A673 (cell line): ENCODE data around the gene ADM2. TPM values are rescaled to one million over a fixed set of nuclear protein-coding genes. Genes with fewer than 3 reads are reported as not detected.

ENCODE experiments used
- BruUV-seq: library from RNA; stranded (reverse); fragments of 400-500 nt; replicated peaks from 2 replicates; lab custom pipeline; 2021; lab: Mats Ljungman, UMichigan
- CTCF ChIA-PET: fragments of 300-600 bp; sonication (Branson Sonifier 250); formaldehyde crosslinking; loops from one replicate; lab custom pipeline; 2022; ENCODE audit warnings: antibody characterized with exemption; lab: Charles Lee
- POLR2A ChIA-PET: fragments of 300-600 bp; sonication (Branson Sonifier 250); formaldehyde crosslinking; loops from one replicate; lab custom pipeline; 2022; ENCODE audit warnings: antibody characterized with exemption; ENCODE audit not compliant: low non-redundant PET; lab: Charles Lee
- DNase-seq: peaks from one replicate; pipeline ENCODE4 v3.0.0-alpha.2; 2015; ENCODE audit warnings: low spot score
- H3K27ac ChIP-seq: fragments of 200-600 bp; sonication (generic); 2 replicates; pipeline ENCODE4 v1.5.1; 2016; ENCODE audit warnings: mixed run types, low read depth, mild to moderate bottlenecking, mixed read lengths, antibody characterized with exemption, low read length; ENCODE audit not compliant: poor library complexity, severe bottlenecking
- H3K27me3 ChIP-seq: fragments of 200-600 bp; sonication (generic); replicated peaks from 2 replicates; pipeline ENCODE4 v1.6.1; 2017; ENCODE audit warnings: mixed run types, low read depth, mild to moderate bottlenecking, mixed read lengths, antibody characterized with exemption, low read length; ENCODE audit not compliant: insufficient read depth, poor library complexity
- H3K36me3 ChIP-seq: fragments of 200-600 bp; sonication (generic); 2 replicates; pipeline ENCODE4 v1.6.1; 2016; ENCODE audit warnings: mixed run types, mild to moderate bottlenecking, mixed read lengths, antibody characterized with exemption, low read length; ENCODE audit not compliant: insufficient read depth, poor library complexity, severe bottlenecking
- H3K4me1 ChIP-seq: fragments of 200-600 bp; sonication (generic); 2 replicates; pipeline ENCODE4 v1.6.1; 2017; ENCODE audit warnings: mixed run types, mild to moderate bottlenecking, mixed read lengths, antibody characterized with exemption, low read length; ENCODE audit not compliant: insufficient read depth, poor library complexity, severe bottlenecking
- H3K4me3 ChIP-seq: fragments of 200-600 bp; sonication (generic); 2 replicates; pipeline ENCODE4 v1.5.1; 2016; ENCODE audit warnings: low read depth, mixed run types, mild to moderate bottlenecking, mixed read lengths, low read length; ENCODE audit not compliant: poor library complexity, severe bottlenecking
- H3K9me3 ChIP-seq: fragments of 200-600 bp; sonication (generic); 2 replicates; pipeline ENCODE4 v1.6.1; 2016; ENCODE audit warnings: mixed run types, low read depth, mild to moderate bottlenecking, mixed read lengths, antibody characterized with exemption, low read length; ENCODE audit not compliant: poor library complexity, severe bottlenecking
- EZH2 ChIP-seq: fragments of 200-600 bp; sonication (generic); IDR thresholded peaks from 2 replicates; pipeline ENCODE4 v1.6.1; 2017; ENCODE audit warnings: borderline replicate concordance, low read depth, mild to moderate bottlenecking, mixed read lengths, antibody characterized with exemption, low read length; ENCODE audit not compliant: poor library complexity, severe bottlenecking
- intact Hi-C: fragments of 100-400 bp; cut with micrococcal nuclease; formaldehyde crosslinking; loops from one replicate; pipeline ENCODE4 v1.10.0; 2022; ENCODE audit not compliant: unreplicated experiment
- total RNA-seq: library from RNA; stranded (reverse); gene quantifications from 2 replicates; pipeline ENCODE4 v1.2.3, GENCODE V29; 2021
- TF ChIP-seq, protein P1 (sequence below): fragments of 300-800, 200-600 bp; sonication (generic); conservative IDR thresholded peaks from 2 replicates; pipeline ENCODE4 v1.5.1; 2017; ENCODE audit warnings: low read depth, mild to moderate bottlenecking, antibody characterized with exemption, low read length, moderate library complexity, mixed read lengths

ADM2 gene
- total RNA-seq, 1 experiment from 2014 or later, result 5.4 TPM

GRCh38 chr22:50454556-50455075 is 26.7 kb upstream of the ADM2 start:
- H3K27ac ChIP-seq, result no peak overlapping the region
- POLR2A ChIA-PET, result no interaction called here
- CTCF ChIA-PET, result no interaction called here
- H3K36me3 ChIP-seq, result peaks cover 27% of the 10 kb centered on the region
- H3K9me3 ChIP-seq, result no peaks in the 10 kb centered on the region
- no TSS peak for BruUV-seq
- DNase-seq, result no peak
- intact Hi-C loops, result no loop called here
- no peaks in the 10 kb centered on the region for H3K27me3 ChIP-seq
- no peak overlapping the region for H3K4me3 ChIP-seq
- TF ChIP-seq, protein P1, sequence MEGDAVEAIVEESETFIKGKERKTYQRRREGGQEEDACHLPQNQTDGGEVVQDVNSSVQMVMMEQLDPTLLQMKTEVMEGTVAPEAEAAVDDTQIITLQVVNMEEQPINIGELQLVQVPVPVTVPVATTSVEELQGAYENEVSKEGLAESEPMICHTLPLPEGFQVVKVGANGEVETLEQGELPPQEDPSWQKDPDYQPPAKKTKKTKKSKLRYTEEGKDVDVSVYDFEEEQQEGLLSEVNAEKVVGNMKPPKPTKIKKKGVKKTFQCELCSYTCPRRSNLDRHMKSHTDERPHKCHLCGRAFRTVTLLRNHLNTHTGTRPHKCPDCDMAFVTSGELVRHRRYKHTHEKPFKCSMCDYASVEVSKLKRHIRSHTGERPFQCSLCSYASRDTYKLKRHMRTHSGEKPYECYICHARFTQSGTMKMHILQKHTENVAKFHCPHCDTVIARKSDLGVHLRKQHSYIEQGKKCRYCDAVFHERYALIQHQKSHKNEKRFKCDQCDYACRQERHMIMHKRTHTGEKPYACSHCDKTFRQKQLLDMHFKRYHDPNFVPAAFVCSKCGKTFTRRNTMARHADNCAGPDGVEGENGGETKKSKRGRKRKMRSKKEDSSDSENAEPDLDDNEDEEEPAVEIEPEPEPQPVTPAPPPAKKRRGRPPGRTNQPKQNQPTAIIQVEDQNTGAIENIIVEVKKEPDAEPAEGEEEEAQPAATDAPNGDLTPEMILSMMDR, result no peak
- TF ChIP-seq EZH2, result no peak
- H3K4me1 ChIP-seq, result no peaks in the 10 kb centered on the region

GRCh38 chr22:50455201-50455600 is 26.1 kb upstream of the ADM2 start:
- Histone ChIP-seq H3K27ac (no peak overlapping the region), H3K4me1 (no peaks in the 10 kb centered on the region), H3K9me3 (no peaks in the 10 kb centered on the region), H3K36me3 (peaks cover 29% of the 10 kb centered on the region), H3K27me3 (no peaks in the 10 kb centered on the region), H3K4me3 (no peak overlapping the region)
- BruUV-seq, result no TSS peak
- no peak for DNase-seq
- POLR2A ChIA-PET, result no interaction called here
- intact Hi-C loops, result no loop called here
- TF ChIP-seq, protein P1, result no peak
- no peak for TF ChIP-seq EZH2
- CTCF ChIA-PET, result no interaction called here

DNA sequence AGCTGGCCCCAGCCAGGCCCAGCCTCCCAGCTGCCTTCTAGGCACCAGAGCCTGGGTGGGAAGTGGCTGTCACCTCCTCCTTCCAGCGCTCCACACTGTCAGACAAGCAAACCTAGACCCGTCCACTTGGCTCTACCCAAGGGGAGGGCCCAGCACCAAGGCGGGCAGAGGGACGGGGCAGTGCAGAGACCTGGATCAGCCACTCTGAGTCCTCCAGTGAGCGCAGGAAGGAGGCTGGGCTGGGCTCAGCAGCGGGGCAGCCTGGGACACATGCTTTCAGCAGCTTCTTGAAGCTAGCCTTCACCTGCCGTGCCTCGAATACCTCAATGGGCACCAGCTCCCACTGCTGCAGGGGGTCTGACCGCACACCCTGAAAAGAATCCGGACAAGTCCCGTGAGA is 25.3 kb upstream of the ADM2 start:
- Histone ChIP-seq H3K27ac (no peak overlapping the region), H3K4me3 (no peak overlapping the region), H3K27me3 (no peaks in the 10 kb centered on the region), H3K9me3 (no peaks in the 10 kb centered on the region), H3K4me1 (no peaks in the 10 kb centered on the region), H3K36me3 (peaks cover 37% of the 10 kb centered on the region)
- TF ChIP-seq EZH2, result no peak
- TF ChIP-seq, protein P1, result no peak
- BruUV-seq, result no TSS peak
- DNase-seq, result no peak
- POLR2A ChIA-PET, result no interaction called here
- intact Hi-C loops, result no loop called here
- CTCF ChIA-PET, result interaction anchor here (1.2 kb wide), 1 partner anchor 42 kb away, joined by 3 read pairs; no protein-coding TSS in a partner anchor
